Fibroblast of lung (primary cell): ENCODE results near the gene DCLK2. TPM values are rescaled to one million over a fixed set of nuclear protein-coding genes. Genes with fewer than 3 reads are reported as not detected.

Experiments used
- DNase-seq, 2 donors: peaks; one replicate each; pipeline versions ENCODE4 v3.0.0 to v3.0.0-alpha.2; 2010; ENCODE audit warnings: low read depth in 2 of 2
- H2AFZ ChIP-seq: 2 replicates; pipeline ENCODE4 v1.5.1; 2012; ENCODE audit warnings: low read length, control low read depth, inconsistent platforms
- H3K27ac ChIP-seq: 2 replicates; pipeline ENCODE4 v1.5.1; 2011; ENCODE audit warnings: low read length, control low read depth; ENCODE audit not compliant: insufficient read depth
- H3K27me3 ChIP-seq: 2 replicates; pipeline ENCODE4 v1.5.1; 2011; ENCODE audit warnings: mild to moderate bottlenecking, low read length; ENCODE audit not compliant: control insufficient read depth, insufficient read depth
- H3K36me3 ChIP-seq: 2 replicates; pipeline ENCODE4 v1.5.1; 2011; ENCODE audit warnings: low read length; ENCODE audit not compliant: control insufficient read depth, insufficient read depth
- H3K4me1 ChIP-seq: 2 replicates; pipeline ENCODE4 v1.5.1; 2011; ENCODE audit warnings: low read length; ENCODE audit not compliant: control insufficient read depth, insufficient read depth; ENCODE audit errors: extremely low read depth
- H3K4me2 ChIP-seq: 2 replicates; pipeline ENCODE4 v1.5.1; 2011; ENCODE audit warnings: low read length, control low read depth; ENCODE audit not compliant: insufficient read depth; ENCODE audit errors: extremely low read depth
- H3K4me3 ChIP-seq, 4 experiments: fragments of 200-600 bp in 1 of 4; sonication (generic) in 1 of 4; replicated peaks in 1 of 4; 2 replicates each; pipeline ENCODE4 v1.5.1; 2011 to 2016; ENCODE audit warnings: low read length in 4 of 4, low read depth in 3 of 4, mild to moderate bottlenecking in 3 of 4, control low read depth in 2 of 4, inconsistent platforms in 1 of 4, mixed read lengths in 1 of 4; ENCODE audit not compliant: insufficient read depth in 1 of 4; ENCODE audit errors: control extremely low read depth in 1 of 4
- H3K79me2 ChIP-seq: 2 replicates; pipeline ENCODE4 v1.5.1; 2012; ENCODE audit warnings: mild to moderate bottlenecking, low read length, inconsistent platforms; ENCODE audit not compliant: control insufficient read depth, insufficient read depth
- H3K9ac ChIP-seq: 2 replicates; pipeline ENCODE4 v1.5.1; 2011; ENCODE audit warnings: mild to moderate bottlenecking, low read length, control low read depth; ENCODE audit not compliant: insufficient read depth
- H3K9me3 ChIP-seq: 2 replicates; pipeline ENCODE4 v1.5.1; 2012; ENCODE audit warnings: low read depth, low read length; ENCODE audit not compliant: control insufficient read depth, insufficient read depth
- H4K20me1 ChIP-seq: 2 replicates; pipeline ENCODE4 v1.5.1; 2011; ENCODE audit warnings: low read length; ENCODE audit not compliant: control insufficient read depth, insufficient read depth; ENCODE audit errors: extremely low read depth
- CTCF ChIP-seq, 2 donors: IDR thresholded peaks in 1 of 2; conservative IDR thresholded peaks in 1 of 2; 1 replicate in 1 of 2; 2 replicates in 1 of 2; pipeline ENCODE4 v1.5.1; 2011 to 2012; ENCODE audit warnings: low read length in 2 of 2, control low read depth in 1 of 2, inconsistent platforms in 1 of 2, low read depth in 1 of 2, mild to moderate bottlenecking in 1 of 2
- EZH2 ChIP-seq: IDR thresholded peaks from 2 replicates; pipeline ENCODE4 v1.5.1; 2012; ENCODE audit warnings: low read length, control low read depth, mild to moderate bottlenecking; ENCODE audit errors: missing control alignments
- polyA plus RNA-seq, 2 donors: library from polyadenylated mRNA; depleted of rRNA in 1 of 2; stranded (reverse) in 1 of 2; unstranded in 1 of 2; fragments of >200 nt; gene quantifications; 2 replicates each; pipeline ENCODE4 v1.2.1, GENCODE V29; 2011 to 2012; ENCODE audit warnings: missing spikeins in 1 of 2
- total RNA-seq: library from RNA; depleted of rRNA; stranded (reverse); fragments of >200 nt; gene quantifications from 2 replicates; pipeline ENCODE4 v1.2.1, GENCODE V29; 2014

Gene DCLK2
- total and polyA plus RNA-seq, 2 donors (not counting 1 experiment from before 2014, with no cell fraction given) = 3.8 to 14.0 TPM

GRCh38 chr4:150050566-150050965 is 27.7 kb upstream of the DCLK2 start:
- no peak overlapping the region for H3K27ac ChIP-seq
- H3K9ac ChIP-seq = no peak overlapping the region
- H3K36me3 ChIP-seq = no peaks in the 10 kb centered on the region
- H4K20me1 ChIP-seq = no peaks in the 10 kb centered on the region
- no peaks in the 10 kb centered on the region for H3K27me3 ChIP-seq
- H2AFZ ChIP-seq = no peak overlapping the region
- H3K4me1 ChIP-seq = no peaks in the 10 kb centered on the region
- H3K4me3 ChIP-seq = no peak overlapping the region
- TF ChIP-seq EZH2 (no peak), CTCF (conservative IDR thresholded peaks at IDR 0.05 in 1 of 2, IDR thresholded peaks at IDR 0.05 in 1 of 2; ENCODE audit: low read depth in 1 of 2, low read length in 2 of 2) (no peak)
- no peak for DNase-seq
- H3K9me3 ChIP-seq = no peaks in the 10 kb centered on the region
- H3K79me2 ChIP-seq = no peaks in the 10 kb centered on the region
- H3K4me2 ChIP-seq = no peak overlapping the region

GRCh38 chr4:150051111-150051510 is 27.1 kb upstream of the DCLK2 start:
- DNase-seq = no peak
- no peaks in the 10 kb centered on the region for H4K20me1 ChIP-seq
- H3K9me3 ChIP-seq = no peaks in the 10 kb centered on the region
- H3K4me3 ChIP-seq = no peak overlapping the region
- no peaks in the 10 kb centered on the region for H3K36me3 ChIP-seq
- no peak overlapping the region for H3K4me2 ChIP-seq
- no peak overlapping the region for H3K9ac ChIP-seq
- no peaks in the 10 kb centered on the region for H3K27me3 ChIP-seq
- H3K27ac ChIP-seq = no peak overlapping the region
- H3K79me2 ChIP-seq = no peaks in the 10 kb centered on the region
- no peak for TF ChIP-seq EZH2
- TF ChIP-seq CTCF (conservative IDR thresholded peaks at IDR 0.05 in 1 of 2, IDR thresholded peaks at IDR 0.05 in 1 of 2; ENCODE audit: low read depth in 1 of 2, low read length in 2 of 2) = no peak
- H2AFZ ChIP-seq = no peak overlapping the region
- no peaks in the 10 kb centered on the region for H3K4me1 ChIP-seq

GRCh38 chr4:150055467-150055866 is 22.8 kb upstream of the DCLK2 start:
- no peak for DNase-seq
- Histone ChIP-seq H3K4me1 (no peaks in the 10 kb centered on the region), H3K27ac (no peak overlapping the region), H4K20me1 (no peaks in the 10 kb centered on the region), H3K9me3 (no peaks in the 10 kb centered on the region), H3K4me3 (no peak overlapping the region), H3K36me3 (no peaks in the 10 kb centered on the region), H3K79me2 (no peaks in the 10 kb centered on the region), H2AFZ (no peak overlapping the region), H3K27me3 (no peaks in the 10 kb centered on the region), H3K4me2 (no peak overlapping the region), H3K9ac (no peak overlapping the region)
- TF ChIP-seq EZH2 (no peak), CTCF (conservative IDR thresholded peaks at IDR 0.05 in 1 of 2, IDR thresholded peaks at IDR 0.05 in 1 of 2; ENCODE audit: low read depth in 1 of 2, low read length in 2 of 2) (no peak)
